ENCODE results near the gene ZNF862. TPM values are rescaled to one million over a fixed set of nuclear protein-coding genes. Genes with fewer than 3 reads are reported as not detected.
"Not testable (repeated sequence)": the region's sequence is repeated elsewhere in the genome, so short reads cannot be mapped to it uniquely, and the experiment has no call there.

Gene ZNF862
- total and polyA plus RNA-seq, 5 donors from 2014 or later: 5.3 to 32.8 (median 7.2) TPM

DNA sequence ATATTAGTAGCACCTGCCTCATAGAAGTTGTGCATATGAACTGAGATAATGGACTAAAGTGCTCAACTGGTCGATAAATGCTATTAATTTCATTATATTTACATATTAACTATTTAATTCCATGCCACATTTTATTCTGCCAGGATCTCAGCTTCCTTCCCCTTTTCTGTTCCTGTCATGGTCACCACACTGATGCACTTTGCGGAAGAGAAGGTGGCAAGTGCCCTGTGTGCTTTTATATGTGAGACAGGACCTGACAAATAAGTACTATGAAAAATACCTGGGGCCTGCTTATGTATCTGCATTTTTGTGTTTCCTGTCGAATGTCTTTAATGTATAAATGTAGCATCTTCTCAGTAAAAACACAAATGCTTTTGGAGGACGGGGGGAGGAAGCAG, 47.8 kb downstream of the ZNF862 start:
- no peak for DNase-seq
- peak overlapping the region in 1 of 3 donors; percentile 32 for H3K27ac Mint-ChIP-seq
- H3K4me1 Mint-ChIP-seq: peaks cover 0 to 18% (median 12%) of the 10 kb centered on the region in 4 donors
- H3K4me3 ChIP-seq (ENCODE audit: low read depth, low read length): no peak overlapping the region
- peaks cover 34% of the 10 kb centered on the region for H3K36me3 Mint-ChIP-seq
- no peaks in the 10 kb centered on the region for H3K4me1 ChIP-seq (ENCODE audit: control insufficient read depth, insufficient read depth, low read length, poor library complexity, severe bottlenecking)
- no peaks in the 10 kb centered on the region for H3K9me3 ChIP-seq (ENCODE audit: control insufficient read depth in 2 of 2, low read length in 2 of 2)
- H3K4me3 Mint-ChIP-seq: no peak overlapping the region
- peaks cover 0 to 1% (median 0%) of the 10 kb centered on the region in 7 donors for H3K9me3 Mint-ChIP-seq
- peaks cover 2% of the 10 kb centered on the region for H3K36me3 ChIP-seq (ENCODE audit: control insufficient read depth, insufficient read depth, low read length)
- no peaks in the 10 kb centered on the region for H3K27me3 ChIP-seq (ENCODE audit: control insufficient read depth, insufficient read depth, low read length)
- no peak for ATAC-seq (ENCODE audit: low read depth in 2 of 2)
- no peaks in the 10 kb centered on the region for H3K27me3 Mint-ChIP-seq
- H3K27ac ChIP-seq (ENCODE audit: insufficient read depth, low read length, poor library complexity, severe bottlenecking): no peak overlapping the region

DNA sequence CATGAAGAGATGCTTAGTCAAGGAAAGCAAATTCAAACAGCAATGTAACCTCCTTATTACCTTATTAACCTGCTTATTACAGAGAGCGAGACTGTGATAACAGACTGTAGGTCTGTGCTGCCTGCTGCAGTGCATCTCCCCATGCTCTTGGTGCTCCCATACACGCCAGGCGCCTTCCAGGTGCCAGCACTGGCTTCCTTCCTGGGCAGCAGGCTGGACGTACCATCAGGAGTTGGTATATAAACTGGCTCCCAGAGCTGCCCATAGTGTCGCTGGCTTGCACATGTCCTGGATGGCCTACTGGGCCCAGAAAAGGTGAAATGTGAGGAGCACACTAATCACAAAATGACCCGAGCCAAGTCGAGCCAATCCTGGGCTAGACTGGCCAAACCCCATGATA, 49.1 kb downstream of the ZNF862 start:
- H3K4me1 Mint-ChIP-seq: peaks cover 0 to 14% (median 11%) of the 10 kb centered on the region in 4 donors
- H3K4me3 Mint-ChIP-seq: no peak overlapping the region
- H3K27me3 Mint-ChIP-seq: no peaks in the 10 kb centered on the region
- Histone ChIP-seq H3K27ac (ENCODE audit: insufficient read depth, low read length, poor library complexity, severe bottlenecking) (no peak overlapping the region), H3K4me3 (ENCODE audit: low read depth, low read length) (no peak overlapping the region), H3K36me3 (ENCODE audit: control insufficient read depth, insufficient read depth, low read length) (peaks cover 2% of the 10 kb centered on the region), H3K9me3 (ENCODE audit: control insufficient read depth in 2 of 2, low read length in 2 of 2) (no peaks in the 10 kb centered on the region), H3K4me1 (ENCODE audit: control insufficient read depth, insufficient read depth, low read length, poor library complexity, severe bottlenecking) (no peaks in the 10 kb centered on the region), H3K27me3 (ENCODE audit: control insufficient read depth, insufficient read depth, low read length) (no peaks in the 10 kb centered on the region)
- DNase-seq (no peak), ATAC-seq (ENCODE audit: low read depth in 2 of 2) (no peak)
- peak overlapping the region in 1 of 3 donors; percentile 32 for H3K27ac Mint-ChIP-seq
- peaks cover 0 to 1% (median 0%) of the 10 kb centered on the region in 7 donors for H3K9me3 Mint-ChIP-seq
- peaks cover 30% of the 10 kb centered on the region for H3K36me3 Mint-ChIP-seq

DNA sequence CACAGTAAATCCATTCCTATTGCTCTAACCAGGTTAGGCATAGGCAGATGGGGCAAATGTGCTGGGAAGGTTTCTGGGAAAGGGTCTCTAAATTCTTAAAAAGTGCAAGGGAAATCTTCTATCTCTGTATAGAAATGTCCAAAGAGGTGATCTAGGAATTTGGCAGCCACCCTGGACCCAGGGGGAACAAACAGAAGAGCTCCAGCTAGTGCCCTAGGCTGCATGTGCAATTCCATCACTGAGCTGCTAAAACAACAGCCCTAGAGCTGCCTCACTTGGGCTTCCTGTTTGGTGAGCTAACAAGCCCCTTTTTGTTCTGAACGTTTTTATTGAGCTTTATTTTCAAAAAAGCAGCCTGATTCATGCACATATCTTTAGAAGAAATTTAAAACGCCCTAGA, 52.5 kb downstream of the ZNF862 start:
- not testable (repeated sequence) for H3K27me3 Mint-ChIP-seq; H3K27ac ChIP-seq (ENCODE audit: insufficient read depth, low read length, poor library complexity, severe bottlenecking); H3K9me3 ChIP-seq (ENCODE audit: control insufficient read depth in 2 of 2, low read length in 2 of 2); H3K4me1 Mint-ChIP-seq; H3K4me3 ChIP-seq (ENCODE audit: low read depth, low read length); H3K36me3 ChIP-seq (ENCODE audit: control insufficient read depth, insufficient read depth, low read length); H3K27ac Mint-ChIP-seq; H3K4me3 Mint-ChIP-seq; DNase-seq; H3K4me1 ChIP-seq (ENCODE audit: control insufficient read depth, insufficient read depth, low read length, poor library complexity, severe bottlenecking); ATAC-seq (ENCODE audit: low read depth in 2 of 2); H3K9me3 Mint-ChIP-seq; H3K27me3 ChIP-seq (ENCODE audit: control insufficient read depth, insufficient read depth, low read length)
- peaks cover 21% of the 10 kb centered on the region for H3K36me3 Mint-ChIP-seq

DNA sequence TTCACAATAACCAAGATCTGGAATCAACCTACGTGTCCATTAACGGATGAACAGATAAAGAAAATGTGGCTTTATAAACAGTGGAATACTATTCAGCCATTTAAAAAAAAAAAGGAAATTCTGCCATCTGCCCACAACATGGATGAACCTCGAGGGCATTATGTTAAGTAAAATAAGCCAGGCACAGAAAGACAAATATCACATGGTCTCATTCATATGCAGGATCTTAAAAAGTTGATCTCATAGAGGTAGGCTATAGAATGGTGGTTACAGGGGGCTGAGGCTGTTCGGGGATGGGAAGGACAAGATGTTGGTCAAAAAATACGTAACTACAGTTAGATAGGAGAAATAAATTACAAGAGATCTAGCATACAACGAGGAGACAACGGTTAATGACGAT, 56.8 kb downstream of the ZNF862 start:
- H3K36me3 Mint-ChIP-seq; H3K4me1 ChIP-seq (ENCODE audit: control insufficient read depth, insufficient read depth, low read length, poor library complexity, severe bottlenecking); H3K9me3 ChIP-seq (ENCODE audit: control insufficient read depth in 2 of 2, low read length in 2 of 2); H3K36me3 ChIP-seq (ENCODE audit: control insufficient read depth, insufficient read depth, low read length); ATAC-seq (ENCODE audit: low read depth in 2 of 2); H3K4me3 ChIP-seq (ENCODE audit: low read depth, low read length); H3K27me3 Mint-ChIP-seq; H3K27me3 ChIP-seq (ENCODE audit: control insufficient read depth, insufficient read depth, low read length); H3K4me3 Mint-ChIP-seq; H3K27ac ChIP-seq (ENCODE audit: insufficient read depth, low read length, poor library complexity, severe bottlenecking); H3K4me1 Mint-ChIP-seq; H3K9me3 Mint-ChIP-seq; H3K27ac Mint-ChIP-seq; DNase-seq: not testable (repeated sequence)

DNA sequence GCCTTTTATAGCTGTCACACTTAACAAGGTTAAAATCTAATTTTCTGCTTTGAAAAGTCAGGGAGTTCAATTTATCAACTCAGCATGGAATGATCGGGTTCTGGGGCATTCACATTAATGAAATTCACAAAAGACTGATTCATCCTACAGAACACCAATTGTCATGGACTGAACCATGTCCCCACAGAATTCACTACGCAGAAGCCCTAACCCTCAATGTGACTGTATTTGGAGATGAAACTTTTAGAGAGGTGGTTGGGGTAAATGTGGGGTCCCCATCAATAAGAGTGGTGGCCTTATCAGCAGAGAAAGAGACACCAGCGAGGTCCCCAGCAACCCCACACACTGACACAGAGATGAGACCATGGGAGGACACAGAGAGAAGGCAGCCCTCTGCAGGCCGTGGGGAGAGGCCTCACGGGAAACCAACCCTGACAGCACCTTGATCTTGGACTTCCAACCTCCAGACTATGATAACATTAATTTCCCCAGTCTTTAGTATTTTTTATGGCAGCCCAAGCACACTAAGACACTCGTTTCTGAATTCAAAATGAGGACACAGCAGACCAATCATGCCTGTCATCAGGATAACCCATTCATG, 69.7 kb downstream of the ZNF862 start:
- H3K27me3 ChIP-seq (ENCODE audit: control insufficient read depth, insufficient read depth, low read length); H3K27ac ChIP-seq (ENCODE audit: insufficient read depth, low read length, poor library complexity, severe bottlenecking); DNase-seq; H3K27ac Mint-ChIP-seq; H3K9me3 ChIP-seq (ENCODE audit: control insufficient read depth in 2 of 2, low read length in 2 of 2); H3K4me3 Mint-ChIP-seq; ATAC-seq (ENCODE audit: low read depth in 2 of 2); H3K9me3 Mint-ChIP-seq; H3K36me3 ChIP-seq (ENCODE audit: control insufficient read depth, insufficient read depth, low read length); H3K4me1 ChIP-seq (ENCODE audit: control insufficient read depth, insufficient read depth, low read length, poor library complexity, severe bottlenecking); H3K4me1 Mint-ChIP-seq; H3K36me3 Mint-ChIP-seq; H3K4me3 ChIP-seq (ENCODE audit: low read depth, low read length); H3K27me3 Mint-ChIP-seq: not testable (repeated sequence)

DNA sequence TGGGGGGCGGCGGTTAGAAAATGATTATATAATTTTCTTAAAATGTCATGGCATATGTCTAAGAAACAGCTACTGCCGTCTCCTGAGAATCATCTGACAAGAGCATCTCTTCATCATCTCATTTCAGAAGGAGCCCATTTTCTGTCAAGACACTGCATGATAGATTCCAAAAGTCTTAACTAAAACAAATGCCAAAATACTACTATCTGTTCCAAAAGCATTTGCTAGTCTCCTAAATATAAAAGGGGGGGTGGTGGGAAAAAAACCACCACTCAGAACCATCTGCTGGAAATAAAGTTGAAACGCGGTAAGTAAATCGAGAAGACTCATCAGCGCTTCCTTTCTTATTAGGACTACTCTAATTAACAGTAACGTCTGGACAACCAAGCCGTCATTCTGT, 72.0 kb downstream of the ZNF862 start:
- H3K4me1 ChIP-seq (ENCODE audit: control insufficient read depth, insufficient read depth, low read length, poor library complexity, severe bottlenecking); H3K27ac Mint-ChIP-seq; H3K27me3 Mint-ChIP-seq; H3K9me3 ChIP-seq (ENCODE audit: control insufficient read depth in 2 of 2, low read length in 2 of 2); DNase-seq; H3K27me3 ChIP-seq (ENCODE audit: control insufficient read depth, insufficient read depth, low read length); H3K4me3 ChIP-seq (ENCODE audit: low read depth, low read length); H3K36me3 Mint-ChIP-seq; H3K4me3 Mint-ChIP-seq; H3K9me3 Mint-ChIP-seq; H3K4me1 Mint-ChIP-seq; H3K36me3 ChIP-seq (ENCODE audit: control insufficient read depth, insufficient read depth, low read length); ATAC-seq (ENCODE audit: low read depth in 2 of 2); H3K27ac ChIP-seq (ENCODE audit: insufficient read depth, low read length, poor library complexity, severe bottlenecking): not testable (repeated sequence)

DNA sequence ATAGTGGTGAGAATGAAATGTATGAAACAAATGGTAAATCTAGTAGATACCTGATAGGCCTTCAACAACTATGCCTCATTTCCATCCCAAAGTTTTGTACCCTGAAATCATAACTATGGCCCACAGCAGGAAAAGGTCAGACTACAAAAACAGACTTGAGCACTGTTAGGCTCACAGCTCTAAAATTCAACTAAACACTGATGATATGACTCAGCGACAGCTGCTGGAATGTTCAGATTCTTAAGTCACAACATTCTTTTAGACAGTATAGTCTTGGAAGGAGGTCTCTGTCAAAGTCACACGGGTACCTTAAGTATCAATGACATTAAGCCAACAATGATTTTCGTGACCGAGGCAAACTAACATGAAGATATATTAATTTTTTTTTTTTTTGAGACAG, 74.0 kb downstream of the ZNF862 start:
- not testable (repeated sequence) for H3K4me3 ChIP-seq (ENCODE audit: low read depth, low read length); H3K36me3 ChIP-seq (ENCODE audit: control insufficient read depth, insufficient read depth, low read length); H3K27me3 Mint-ChIP-seq; H3K9me3 Mint-ChIP-seq; DNase-seq; H3K9me3 ChIP-seq (ENCODE audit: control insufficient read depth in 2 of 2, low read length in 2 of 2); ATAC-seq (ENCODE audit: low read depth in 2 of 2); H3K27me3 ChIP-seq (ENCODE audit: control insufficient read depth, insufficient read depth, low read length); H3K4me1 ChIP-seq (ENCODE audit: control insufficient read depth, insufficient read depth, low read length, poor library complexity, severe bottlenecking); H3K4me3 Mint-ChIP-seq; H3K4me1 Mint-ChIP-seq; H3K27ac ChIP-seq (ENCODE audit: insufficient read depth, low read length, poor library complexity, severe bottlenecking); H3K36me3 Mint-ChIP-seq
- peak overlapping the region in 1 of 3 donors; percentile 26 for H3K27ac Mint-ChIP-seq
